ENCODE measurements around the gene RAMP2.

DNA sequence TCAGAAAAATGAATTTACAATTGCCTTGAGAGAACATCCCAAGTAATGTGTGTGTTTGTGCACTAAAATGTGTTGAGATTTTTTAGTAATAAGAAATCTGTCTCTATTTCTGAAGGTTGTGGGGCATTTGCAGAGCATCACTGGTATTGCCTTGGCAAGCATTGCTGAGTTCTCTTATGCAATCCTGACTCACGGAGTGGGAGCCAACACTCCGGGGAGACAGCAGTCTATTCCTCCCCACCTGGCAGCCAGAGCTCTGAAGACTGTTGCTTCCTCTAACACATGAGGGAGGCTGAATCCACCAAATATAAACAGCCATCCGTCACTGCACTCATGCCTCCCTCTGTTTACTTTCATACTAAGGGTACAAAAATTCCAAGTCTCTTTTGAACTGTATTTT lies 48.2 kb downstream of the RAMP2 start:
- no peak for TF ChIP-seq ZNF792 (tag by site-specific recombination; IDR thresholded peaks at IDR 0.05)
- TF ChIP-seq, protein P1, sequence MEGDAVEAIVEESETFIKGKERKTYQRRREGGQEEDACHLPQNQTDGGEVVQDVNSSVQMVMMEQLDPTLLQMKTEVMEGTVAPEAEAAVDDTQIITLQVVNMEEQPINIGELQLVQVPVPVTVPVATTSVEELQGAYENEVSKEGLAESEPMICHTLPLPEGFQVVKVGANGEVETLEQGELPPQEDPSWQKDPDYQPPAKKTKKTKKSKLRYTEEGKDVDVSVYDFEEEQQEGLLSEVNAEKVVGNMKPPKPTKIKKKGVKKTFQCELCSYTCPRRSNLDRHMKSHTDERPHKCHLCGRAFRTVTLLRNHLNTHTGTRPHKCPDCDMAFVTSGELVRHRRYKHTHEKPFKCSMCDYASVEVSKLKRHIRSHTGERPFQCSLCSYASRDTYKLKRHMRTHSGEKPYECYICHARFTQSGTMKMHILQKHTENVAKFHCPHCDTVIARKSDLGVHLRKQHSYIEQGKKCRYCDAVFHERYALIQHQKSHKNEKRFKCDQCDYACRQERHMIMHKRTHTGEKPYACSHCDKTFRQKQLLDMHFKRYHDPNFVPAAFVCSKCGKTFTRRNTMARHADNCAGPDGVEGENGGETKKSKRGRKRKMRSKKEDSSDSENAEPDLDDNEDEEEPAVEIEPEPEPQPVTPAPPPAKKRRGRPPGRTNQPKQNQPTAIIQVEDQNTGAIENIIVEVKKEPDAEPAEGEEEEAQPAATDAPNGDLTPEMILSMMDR (tag by site-specific recombination; IDR thresholded peaks at IDR 0.05) = no peak
- no peak for TF ChIP-seq ZNF214 (tag by site-specific recombination; IDR thresholded peaks at IDR 0.05; ENCODE audit: borderline replicate concordance)

All from HEK293 (cell line).